ENCODE measurements around the gene TREH.
"Not testable (repeated sequence)": the region's sequence is repeated elsewhere in the genome, so short reads cannot be mapped to it uniquely, and the experiment has no call there.

Gene TREH

GRCh38 chr11:118612378-118612777 is 67.1 kb downstream of the TREH start:
- DNase-seq (ENCODE audit: low spot score), result no peak

- DNase-seq (ENCODE audit: low spot score), result not testable (repeated sequence)
Measured at GRCh38 chr11:118611433-118611795, 68.0 kb downstream of the TREH start.

GRCh38 chr11:118610773-118611432 is 68.5 kb downstream of the TREH start:
- DNase-seq (ENCODE audit: low spot score), result no peak

- no peak for DNase-seq (ENCODE audit: low spot score)
Measured at GRCh38 chr11:118610225-118610772, 69.2 kb downstream of the TREH start.

- no peak for DNase-seq (ENCODE audit: low spot score)
Measured at GRCh38 chr11:118609380-118610224, 69.8 kb downstream of the TREH start.

GRCh38 chr11:118608360-118609227 is 70.9 kb downstream of the TREH start:
- peak; percentile 69 for DNase-seq (ENCODE audit: low spot score)

- peak; percentile 79 for DNase-seq (ENCODE audit: low spot score)
Measured at GRCh38 chr11:118607401-118608359, 71.8 kb downstream of the TREH start, which contains the start of gene PHLDB1. Gene PHLDB1 (plus strand): TSS chr11:118607615. CDS start chr11:118613837, 6,222 bp downstream.
